GM19240 (cell line): ENCODE data around the gene DNAL4.

ENCODE experiments used
- DNase-seq: peaks from one replicate; pipeline ENCODE4 v3.0.0; 2011; ENCODE audit warnings: low spot score; ENCODE audit not compliant: insufficient read length

Gene DNAL4

DNA sequence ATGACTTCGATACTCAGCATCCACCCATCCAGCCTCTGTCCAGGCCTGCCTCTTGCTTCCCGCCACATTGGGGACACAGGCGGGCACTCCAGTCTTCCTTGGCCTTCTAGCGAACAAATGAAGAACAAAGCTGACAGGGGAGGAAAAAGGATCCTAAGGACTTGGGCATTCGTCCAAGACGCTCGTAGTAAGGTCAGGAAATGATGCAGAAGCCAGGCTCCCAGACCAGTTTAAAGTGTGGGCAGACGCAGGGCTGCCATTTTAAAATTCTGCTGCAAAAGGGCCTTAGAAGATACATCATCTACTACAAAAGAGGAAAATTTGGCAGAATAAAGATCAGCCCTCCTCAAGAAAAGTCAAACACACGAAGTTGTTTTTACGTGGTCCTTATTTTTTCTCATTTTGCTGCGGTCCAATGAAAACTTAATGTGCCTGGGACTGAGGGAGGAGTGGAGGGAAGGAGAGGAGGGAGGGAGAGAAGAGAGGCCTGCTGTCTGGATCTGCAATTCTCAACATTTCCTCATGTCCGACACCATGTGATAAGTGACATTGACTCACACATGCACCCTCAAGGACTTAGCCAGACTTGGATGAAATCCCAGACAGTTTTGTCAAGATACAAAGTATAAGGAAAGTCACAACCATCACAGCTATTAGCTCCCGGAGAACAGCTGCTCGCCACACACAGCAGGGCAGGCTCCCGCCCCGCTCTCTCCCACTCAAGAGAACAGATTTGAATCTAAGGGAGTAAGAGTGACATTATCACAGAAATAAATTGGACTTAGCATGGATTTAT is 5.7 kb downstream of the DNAL4 start:
- DNase-seq: no peak

DNA sequence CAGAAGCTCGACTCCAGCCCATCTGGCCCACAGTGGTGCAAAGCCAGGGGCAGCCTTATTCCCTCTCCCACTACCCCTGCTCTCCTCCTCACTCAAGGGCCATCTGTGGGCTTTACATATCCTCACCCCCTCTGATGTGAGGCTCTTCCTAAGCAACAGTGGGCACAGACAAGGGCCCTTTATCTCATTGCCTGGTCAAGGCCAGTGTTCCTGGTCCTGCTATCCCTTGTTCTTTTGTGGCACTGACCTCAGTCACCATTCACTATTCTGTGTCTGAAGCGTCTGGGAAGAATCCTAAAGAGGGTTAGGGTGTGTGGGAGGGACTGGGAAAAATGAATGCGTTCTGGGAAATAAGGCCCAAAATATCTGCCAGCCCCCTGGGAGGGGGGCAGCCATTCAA is 7.3 kb downstream of the DNAL4 start:
- DNase-seq: no peak

DNA sequence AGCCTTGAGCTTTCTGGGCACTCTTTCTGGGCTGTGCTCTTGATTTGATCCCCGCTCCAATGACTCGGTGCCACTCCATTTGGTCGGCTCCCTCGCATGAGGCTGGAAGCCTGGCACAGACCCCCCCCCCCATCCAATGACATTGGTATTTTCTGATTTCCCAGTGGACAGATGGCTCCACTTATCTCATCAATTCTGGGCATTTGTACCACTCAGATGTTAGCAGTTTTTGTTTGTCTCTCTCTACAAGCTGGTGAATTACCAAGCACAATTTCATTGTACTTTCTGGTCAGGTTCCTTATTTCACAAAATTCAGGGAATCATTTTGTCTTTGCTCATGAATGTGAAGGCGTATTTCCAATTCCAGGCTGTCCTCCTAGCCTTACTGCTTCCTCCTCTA is 9.1 kb downstream of the DNAL4 start:
- no peak for DNase-seq

DNA sequence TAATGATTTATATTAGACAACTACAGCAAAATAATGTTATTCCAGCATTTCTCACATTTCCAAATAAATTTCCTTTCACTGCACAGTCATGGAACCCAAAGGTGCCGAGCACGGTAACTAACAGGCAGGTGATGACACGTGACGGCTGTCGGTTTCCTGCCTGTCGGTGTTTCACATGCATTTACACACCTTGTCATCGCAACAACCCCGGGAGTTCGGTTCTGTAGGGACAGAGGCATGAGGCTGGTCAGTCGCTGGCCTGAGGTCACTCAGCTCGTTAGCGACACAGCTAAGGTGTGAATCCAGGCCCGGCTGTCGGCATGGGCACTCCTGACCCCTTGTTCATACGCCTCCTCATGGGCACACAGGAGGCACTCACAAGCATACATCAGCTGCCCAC is 9.9 kb downstream of the DNAL4 start:
- no peak for DNase-seq

DNA sequence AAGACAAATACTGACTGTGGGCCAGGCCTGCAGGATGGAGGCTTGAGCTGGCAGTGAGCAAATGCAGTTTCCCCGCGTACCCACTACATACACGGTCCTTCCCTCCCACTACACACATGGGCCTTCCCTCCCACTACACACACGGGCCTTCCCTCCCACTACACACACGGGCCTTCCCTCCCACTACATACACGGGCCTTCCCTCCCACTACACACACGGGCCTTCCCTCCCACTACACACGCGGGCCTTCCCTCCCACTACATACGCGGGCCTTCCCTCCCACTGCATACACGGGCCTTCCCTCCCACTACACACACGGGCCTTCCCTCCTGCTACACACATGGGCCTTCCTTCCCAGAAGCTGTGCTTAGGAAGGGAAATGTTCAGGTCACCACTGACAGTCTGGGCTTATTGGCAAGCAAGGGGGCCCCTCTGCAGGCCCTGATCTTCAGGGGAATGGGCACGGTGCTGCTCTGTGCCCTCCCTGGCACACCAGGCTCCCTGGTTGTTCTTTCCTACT is 10.8 kb downstream of the DNAL4 start:
- no peak for DNase-seq

DNA sequence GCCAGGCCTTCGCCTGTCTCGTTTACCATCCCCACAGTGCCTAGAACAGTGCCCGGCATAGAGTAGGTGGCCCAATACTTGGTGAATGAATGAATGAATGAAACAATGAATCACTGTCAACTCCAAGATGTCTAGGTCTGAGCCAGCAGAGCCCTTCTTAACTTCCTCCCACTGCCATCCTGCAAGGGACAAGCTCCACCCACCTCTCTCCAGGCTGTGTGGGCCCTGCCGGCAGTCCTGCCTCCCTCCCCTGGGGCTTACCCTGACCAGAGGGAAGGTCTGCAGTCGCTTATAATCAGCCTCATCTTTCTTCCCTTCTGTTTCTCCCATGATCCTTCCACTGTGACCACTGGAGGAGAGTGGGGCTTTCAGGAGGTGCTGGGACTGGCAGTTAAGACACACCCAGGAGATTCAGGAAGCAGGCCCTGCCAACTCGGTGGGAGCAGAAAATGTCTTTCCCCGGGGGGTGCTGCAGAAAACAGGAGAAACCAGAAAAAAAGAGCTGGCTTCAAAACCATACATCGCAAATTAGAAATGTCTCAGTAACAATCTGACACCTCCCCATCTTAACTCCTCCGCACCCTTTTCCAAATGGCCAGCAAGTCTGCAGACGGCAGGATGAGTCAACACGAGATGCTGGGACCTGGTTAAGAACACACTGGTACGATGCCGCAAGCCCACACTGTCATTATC is 11.4 kb downstream of the DNAL4 start:
- DNase-seq: no peak

DNA sequence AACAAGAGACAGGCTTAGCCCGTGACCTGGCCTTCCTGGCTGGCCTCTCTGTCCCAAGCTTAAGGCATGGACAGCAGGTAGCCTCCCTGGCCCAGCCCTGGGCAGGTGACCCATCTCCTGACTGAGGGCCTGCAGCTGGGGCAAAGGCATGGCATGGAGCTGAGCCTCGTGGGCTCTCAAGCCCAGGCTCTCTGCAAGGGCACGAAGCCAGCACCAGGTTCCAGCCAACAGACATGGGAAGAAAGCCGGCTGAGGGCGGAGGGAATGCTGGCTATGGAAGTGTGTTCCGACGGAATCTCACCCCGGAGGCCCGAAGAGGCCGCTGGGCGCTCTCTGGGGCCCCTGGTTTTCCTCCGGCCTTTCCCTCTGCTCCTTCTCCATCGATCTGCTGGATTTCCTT is 12.9 kb downstream of the DNAL4 start:
- DNase-seq: no peak

DNA sequence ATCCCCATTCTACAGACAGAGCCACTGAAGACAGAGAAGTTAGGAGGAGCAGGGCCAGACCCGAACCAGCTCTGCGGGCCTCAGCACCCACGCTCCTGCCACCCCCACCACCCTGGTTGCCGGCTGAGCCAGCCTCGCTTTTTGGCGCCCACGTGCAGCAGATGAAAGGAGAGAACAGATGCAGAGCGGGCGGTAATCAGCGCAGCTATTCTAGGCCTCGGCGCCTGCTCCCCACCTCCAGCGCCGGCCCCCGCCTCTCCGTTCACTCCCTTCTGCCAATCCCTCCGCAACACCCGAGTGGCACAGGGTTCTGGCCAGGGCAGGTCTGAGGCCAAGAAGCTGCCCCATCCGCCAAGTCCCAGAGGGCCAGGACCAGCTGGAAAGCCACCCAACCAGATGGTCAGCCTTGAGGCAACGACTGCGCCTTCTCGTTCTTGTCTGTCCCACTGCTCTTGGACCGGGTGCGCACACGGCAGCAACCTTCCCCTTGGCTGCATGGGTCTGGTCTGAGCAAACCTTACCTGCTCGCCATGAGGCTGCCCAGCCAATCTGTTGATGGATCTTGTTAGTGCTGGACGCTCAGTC is 16.8 kb downstream of the DNAL4 start:
- no peak for DNase-seq

DNA sequence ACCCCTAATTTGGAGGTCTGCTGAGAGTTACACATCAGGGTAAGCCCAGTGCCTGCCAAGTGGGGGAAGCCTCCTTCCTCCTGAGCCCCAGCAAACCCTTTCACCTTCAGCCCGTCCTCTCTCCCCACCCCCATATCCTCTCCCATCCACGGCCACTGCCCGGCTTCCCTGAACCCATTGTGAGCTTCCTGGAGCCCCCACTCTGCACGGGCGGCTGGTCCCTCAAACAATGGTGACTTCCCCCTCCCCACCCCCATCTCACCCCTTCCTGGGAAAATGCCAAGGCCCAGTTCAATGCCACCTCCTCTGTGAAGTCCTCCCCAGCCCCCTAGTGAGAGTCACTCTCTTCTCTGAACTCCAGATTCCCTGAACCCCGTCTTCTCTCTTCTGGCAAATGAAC is 17.9 kb downstream of the DNAL4 start:
- no peak for DNase-seq

DNA sequence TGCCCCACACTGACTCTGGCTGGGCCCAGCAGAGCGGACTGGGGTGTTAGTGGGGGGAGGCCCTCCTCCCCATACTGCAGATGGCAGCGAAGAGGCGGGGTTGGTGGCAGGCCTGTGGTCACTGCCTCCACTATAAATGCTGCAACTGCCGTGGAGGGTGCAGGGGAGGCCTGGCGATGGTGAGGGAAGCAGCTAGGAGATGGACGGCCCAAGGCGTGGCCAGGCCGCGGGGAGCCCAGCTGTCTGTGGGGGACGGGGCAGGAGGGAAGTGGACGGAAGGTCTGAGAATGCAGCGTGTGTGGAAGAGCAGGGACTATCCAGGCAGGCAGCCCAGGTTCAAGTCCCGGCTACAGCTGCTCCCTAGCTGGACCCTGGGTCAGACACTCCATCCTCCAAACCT is 18.3 kb downstream of the DNAL4 start:
- DNase-seq: no peak

DNA sequence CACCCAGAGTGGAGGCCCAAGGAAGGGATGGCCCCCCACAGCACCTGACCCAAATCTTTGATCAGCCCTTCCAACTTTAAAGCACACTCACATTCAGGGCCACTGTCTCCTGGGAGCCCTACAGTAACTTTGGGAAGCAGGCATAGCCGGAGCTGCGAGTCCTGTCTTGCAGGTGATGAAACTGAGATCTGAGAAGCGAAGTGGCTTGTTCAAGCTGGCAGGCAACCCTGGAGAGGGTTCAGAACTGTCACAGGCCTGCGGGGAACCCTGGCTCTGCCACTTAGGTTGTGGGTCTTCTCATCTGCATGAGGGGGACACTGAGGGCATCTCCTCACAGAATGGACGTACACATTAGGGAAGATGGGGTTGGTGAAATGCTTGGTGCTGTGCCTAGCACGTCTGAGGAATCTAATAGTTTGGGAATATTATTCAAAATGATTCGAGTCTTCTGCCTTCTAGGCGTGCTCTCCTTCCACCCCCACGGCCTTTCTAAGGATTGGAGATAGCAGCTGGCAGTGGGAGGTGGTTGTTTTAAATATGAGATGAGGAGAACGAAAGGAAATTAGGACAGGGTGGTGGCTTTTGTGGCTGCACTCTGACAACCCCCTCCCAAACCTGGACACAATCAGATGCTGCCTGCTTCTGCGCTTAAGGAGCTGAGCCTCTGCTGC is 19.3 kb downstream of the DNAL4 start:
- no peak for DNase-seq

DNA sequence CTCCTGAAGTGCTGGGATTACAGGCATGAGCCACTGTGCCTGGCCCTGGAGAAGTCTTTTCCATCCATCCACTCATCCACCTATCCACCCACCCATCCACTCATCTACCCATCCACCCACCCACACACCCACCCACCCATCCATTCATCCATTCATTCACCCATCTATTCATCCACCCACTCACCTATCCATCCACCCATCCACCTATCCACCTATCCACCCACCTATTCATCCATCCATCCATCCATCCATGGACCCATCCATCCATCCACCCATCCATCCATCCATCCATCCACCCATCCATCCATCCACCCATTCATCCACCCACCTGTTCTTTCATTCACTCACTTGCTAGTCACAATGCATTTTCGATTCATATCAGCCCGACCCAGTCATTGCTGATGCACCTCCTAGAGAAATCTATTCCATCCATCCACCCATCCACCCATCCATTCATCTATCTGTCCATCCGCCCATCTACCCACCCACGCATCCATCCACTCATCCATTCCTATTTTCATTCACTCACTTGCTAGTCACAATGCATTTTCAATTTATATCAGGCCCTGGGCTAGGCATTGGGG is 20.5 kb downstream of the DNAL4 start:
- no peak for DNase-seq

DNA sequence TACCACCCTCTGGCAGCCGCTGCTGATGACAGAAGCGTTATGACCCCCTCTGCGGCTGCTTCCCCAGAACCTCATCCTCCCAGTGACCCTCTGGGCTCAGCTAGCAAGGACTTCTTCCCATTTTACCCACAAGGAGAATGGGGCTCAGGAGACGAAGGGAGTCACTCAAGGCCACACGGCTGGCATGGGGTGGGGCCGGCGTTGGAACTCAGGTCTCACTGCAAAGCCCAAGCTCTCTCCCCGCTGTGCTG is 21.4 kb downstream of the DNAL4 start:
- DNase-seq: no peak

DNA sequence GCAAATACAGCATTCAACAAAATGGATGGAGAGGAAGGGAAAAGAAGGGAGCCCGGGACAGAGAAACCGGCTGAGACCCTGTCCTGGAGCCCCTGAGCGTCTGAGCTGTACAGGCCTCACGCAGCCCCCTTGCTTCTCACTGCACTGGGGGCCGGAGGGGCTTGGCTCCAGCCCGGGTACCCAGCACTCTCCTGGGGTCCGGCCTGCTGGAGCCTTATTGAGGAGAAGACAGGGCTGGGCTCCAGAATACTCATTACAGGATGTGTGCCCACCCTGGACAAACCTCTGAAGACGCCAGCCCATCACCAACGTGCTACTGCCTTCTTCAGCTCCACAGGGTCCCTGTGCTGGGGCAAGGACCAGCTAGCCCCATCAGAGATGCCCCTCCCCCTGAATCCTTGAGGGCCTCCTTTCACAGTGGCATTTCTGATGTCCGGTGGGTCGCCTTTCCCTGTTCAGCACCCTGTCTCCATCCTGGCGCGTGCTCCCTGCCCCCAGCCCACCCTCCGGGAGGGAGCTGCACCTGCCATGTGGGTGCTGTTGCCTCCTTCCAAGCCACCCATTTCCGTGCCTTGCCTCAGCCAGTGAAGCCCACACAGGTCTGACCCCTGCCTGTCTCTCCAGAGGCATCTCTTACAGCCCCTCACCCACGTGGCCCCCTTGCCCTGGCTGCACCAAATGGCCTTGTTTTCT is 23.5 kb downstream of the DNAL4 start:
- no peak for DNase-seq

DNA sequence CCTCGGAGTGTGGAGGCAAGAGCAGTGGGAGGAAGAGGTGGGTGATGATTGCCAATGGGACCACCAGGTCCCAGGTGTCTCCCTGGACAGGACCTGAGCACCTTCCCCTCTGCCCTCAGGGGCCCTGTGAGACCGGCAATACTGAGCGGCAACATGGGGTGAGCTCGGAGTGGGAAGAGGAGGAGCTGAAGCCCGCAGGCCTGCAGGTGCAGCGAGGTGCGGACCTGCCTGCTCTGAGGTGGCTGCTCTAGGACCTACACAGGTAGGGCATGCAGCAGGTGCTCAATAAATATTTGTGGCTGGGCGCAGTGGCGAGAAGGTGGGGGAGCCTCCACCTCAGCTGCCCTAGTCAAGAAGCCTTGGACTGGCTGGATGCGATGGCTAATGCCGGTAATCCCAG is 25.9 kb downstream of the DNAL4 start:
- no peak for DNase-seq

DNA sequence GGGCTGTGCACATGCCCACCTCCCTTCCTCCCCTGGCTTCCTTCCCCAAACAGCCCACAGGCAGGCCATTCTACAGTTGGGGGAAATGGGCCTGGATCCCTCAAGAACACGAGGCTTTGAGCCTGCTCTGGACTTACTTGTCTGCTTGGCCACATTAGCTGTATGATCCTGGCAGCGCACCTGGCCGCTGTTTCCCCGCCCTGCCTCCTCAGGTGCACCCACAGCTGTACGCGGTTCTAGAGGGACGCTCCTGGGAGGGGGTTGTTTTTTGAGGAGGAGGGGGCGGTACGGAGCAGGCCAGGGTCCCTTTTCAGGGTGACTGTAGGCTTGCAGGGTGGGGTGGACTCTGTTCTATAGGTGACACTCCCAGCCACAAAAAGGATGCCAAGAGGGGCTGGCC is 26.6 kb downstream of the DNAL4 start:
- no peak for DNase-seq

DNA sequence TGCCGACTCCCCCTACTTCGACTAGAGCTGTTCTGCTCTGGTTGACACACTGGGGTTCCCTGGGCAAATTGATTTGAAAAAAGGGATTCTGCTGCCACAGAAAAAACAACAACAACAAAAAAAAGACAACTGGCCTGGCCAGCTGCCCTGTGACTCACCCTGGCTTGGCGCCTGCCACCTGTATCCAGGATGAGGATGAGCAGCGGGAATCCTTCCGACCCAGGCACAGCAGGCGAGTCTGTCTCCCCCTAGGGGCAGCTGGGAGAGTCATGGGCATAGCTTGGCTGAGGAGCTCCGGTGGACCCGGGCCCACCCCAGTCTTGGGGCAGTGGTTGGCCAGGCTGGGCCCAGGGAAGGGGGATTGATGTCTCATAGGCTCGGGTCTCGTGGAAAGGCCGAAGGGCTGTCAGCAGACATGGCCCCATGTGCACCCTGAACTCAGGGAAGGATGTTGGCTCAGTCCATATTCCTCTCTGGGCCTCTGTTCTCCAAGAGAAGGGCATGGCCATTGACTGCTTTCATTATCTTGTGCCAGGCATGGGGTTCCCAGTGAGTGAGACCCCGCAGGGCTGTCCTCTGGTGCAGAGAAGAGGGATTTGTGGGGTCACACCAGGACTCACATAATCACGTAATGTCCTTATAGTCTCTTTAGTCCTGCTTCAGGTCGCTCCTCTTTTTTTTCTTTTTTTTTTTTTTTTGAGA is 27.7 kb downstream of the DNAL4 start:
- DNase-seq: no peak

DNA sequence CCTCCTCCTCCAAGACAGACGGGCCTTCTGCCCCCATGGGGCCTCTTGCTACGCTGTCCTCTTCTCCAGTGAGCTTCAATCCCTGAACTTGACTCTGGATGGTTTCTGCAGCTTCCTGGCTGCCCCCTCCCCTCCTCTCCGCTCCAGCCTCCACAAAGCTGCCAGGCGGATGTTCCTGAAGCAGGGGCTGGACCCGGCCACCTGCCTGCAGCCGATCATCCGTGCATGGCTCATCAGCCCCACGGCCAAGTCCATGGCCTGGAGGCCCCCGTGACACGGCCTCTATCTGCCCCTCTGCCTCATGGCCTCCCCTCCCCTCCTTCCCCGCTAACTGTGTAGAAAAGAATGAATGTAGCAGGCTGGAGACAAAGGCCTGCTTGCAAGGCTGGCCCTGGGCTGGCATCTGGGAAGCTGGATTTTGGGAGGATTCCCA is 31.4 kb downstream of the DNAL4 start:
- DNase-seq: no peak

DNA sequence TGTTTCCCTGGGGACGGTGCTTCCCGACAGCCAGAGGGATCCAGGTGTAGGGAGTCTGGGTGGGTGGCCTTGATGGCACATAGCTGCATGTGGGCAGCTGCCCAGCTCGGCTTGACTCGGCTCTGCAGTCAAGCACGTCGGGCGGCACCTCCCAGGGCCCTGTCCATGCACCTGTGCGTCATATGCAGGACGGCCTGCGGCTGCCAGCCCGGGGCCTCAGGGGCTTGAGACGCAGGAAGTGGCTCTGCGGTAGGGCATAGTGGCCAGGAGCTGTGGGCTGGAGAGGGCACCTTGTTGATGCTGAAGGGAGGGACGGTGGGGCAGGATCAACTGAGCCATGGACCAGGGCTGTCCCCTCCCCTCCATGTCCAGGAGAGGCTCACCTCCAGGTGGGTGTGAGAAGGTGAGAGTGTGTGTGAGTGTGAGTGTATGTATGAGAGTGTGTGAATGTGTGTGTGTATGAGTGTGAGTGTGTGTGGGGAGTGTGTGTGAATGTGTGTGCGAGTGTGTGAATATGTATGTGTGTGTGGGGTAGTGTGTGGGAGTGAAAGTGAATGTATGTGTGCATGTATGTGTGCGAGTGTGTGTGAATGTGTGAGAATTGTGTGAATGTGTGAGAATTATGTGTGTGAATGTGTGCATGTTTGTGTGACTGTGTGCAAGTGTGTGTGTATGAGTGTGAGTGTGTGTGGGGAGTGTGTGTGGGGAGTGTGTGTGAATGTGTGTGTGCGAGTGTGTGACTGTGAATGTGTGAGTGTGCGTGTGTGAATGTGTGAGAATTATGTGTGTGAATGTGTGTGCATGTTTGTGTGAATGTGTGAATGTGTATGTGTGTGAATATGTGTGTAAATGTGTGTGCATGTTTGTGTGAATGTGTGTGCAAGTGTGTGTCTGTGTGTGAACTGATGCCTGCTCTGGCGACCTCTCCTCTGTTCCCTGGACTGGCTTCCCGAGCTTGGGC is 32.5 kb downstream of the DNAL4 start:
- no peak for DNase-seq
